HG03439 (cell line): ENCODE measurements around the gene LCOR.

ENCODE experiments used
- ATAC-seq: cut with Tn5 transposase; IDR thresholded peaks from one replicate; pipeline ENCODE4 v1.9.1; 2021; ENCODE audit warnings: mild to moderate bottlenecking, moderate library complexity; ENCODE audit not compliant: unreplicated experiment

The LCOR gene

DNA sequence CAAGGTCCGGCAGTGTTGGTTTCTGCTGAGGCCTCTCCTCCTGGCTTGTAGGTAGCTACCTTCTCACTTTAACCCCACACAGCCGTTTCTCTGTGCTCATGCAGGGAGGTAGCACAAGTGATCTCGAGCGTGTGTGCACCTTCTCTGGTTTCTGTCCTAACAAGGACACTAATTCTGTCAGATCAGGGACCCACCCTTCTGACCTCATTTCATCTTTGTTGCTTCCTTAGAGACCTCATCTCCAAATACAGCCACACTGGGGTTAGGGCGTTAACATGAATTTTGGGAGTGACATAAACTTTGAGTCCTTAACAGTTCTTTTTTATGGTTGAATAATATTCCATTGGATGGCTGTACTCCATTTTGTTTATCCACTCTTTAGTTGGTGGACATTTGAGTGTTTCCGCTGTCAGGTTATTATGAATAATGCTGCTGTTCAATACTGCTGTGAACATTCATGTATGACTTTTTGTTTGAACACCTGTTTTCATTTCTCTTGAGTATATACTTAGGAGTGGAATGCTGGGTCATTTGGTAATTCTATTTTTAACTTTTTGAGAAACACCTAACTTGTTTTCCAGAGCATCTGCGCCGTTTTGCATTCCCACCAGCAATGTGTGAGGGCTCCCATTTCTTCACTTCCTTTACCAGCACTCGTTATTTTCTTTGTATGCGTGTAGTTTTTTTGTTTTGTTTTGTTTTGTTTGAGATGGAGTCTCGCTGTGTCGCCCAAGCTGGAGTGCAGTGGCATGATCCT is 57.5 kb downstream of the LCOR start:
- ATAC-seq, result no peak

DNA sequence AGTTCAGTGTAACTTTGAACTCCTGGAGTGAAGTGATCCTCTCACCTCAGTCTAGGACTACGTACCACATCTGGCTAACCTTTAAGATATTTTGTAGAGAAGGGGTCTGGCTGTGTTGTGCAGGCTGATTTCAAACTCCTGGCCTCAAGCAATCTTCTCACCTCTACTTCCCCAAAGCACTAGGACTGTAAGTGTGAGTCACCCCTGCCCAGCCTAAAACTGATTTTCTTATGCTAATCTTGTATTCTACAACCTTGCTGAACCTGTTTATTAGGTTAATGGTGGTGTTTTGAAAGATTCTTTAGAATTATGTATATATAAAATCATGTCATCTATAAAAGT is 58.0 kb downstream of the LCOR start:
- ATAC-seq, result no peak

GRCh38 chr10:96890580-96890979 is 58.5 kb downstream of the LCOR start:
- ATAC-seq, result no peak

- no peak for ATAC-seq
Measured at GRCh38 chr10:96891840-96892239, 59.7 kb downstream of the LCOR start.

GRCh38 chr10:96895662-96896424 is 63.7 kb downstream of the LCOR start:
- ATAC-seq, result no peak

DNA sequence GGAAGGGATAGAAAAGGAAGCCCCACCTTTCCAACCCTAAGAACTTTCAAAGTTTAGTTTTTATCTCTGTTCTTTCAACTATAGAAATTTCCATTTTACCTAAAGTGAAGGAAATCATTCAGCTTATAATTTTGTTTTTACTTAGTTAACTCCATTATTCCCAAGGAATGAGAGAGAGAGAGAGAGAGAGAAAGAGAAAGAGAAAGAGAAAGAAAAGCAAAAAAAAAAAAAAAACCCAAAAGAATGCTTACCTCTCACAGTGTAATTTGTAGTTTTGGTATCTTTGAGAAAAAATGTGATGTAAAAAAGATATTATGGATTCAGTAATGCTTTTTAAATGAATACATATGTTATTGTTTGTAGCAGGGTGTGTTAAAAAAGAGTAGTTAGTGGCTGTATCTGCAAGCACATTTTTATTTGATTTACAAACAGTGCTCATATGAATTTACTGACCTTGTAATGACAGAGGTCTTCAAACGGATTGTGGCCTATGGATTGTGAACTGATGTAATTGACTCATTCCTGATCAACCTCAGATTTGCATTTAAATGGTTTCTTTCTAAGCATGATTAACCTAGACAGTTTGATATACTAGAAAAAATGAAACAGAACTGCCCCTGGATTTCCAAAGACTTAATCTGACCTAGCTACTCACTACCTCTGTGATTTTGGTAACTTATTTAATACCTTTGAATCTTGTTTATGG is 64.9 kb downstream of the LCOR start:
- no peak for ATAC-seq

DNA sequence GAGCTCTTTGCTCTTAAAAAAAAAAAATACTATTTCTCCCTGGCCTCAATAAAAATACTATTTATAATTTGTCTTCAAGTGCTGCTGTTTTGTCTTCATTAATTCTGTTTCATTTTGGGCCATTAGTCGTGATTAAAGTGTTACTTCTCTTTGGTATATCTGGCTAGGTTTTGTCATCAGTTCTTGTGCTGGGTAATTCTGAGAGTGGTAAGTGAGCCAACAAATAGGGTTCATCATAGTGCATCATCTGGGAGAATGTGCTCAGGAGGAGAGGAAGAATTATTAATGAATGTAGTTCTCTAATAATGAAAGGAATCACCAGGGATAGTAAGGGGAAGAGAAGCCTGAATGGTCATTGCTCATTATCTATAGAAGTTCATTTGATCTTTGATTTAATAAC is 70.0 kb downstream of the LCOR start:
- no peak for ATAC-seq

GRCh38 chr10:96902731-96903358 is 70.7 kb downstream of the LCOR start:
- no peak for ATAC-seq

DNA sequence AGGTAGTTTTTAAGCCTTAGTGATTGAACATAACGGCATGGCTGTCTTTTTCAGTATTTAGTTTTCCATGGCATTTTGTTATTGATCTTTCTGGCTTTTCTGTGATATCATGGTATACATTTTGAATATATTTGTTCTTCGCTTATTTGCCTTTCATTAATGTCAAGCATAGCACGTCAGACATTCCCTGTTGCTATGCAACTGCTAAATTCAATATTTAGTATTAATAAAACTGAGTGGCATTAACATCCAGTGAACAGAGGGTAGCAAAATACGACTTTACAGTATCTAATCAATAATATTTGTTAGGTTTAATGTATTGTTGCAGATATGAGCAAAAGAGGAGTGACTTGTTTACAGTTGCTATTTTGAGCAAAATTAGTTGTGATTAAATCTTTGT is 72.5 kb downstream of the LCOR start:
- ATAC-seq, result no peak

GRCh38 chr10:96906864-96907263 is 74.8 kb downstream of the LCOR start:
- ATAC-seq, result no peak

- no peak for ATAC-seq
Measured at GRCh38 chr10:96910488-96911395, 78.6 kb downstream of the LCOR start.

GRCh38 chr10:96912405-96912804 is 80.3 kb downstream of the LCOR start:
- no peak for ATAC-seq

- no peak for ATAC-seq
Measured at GRCh38 chr10:96913906-96914305, 81.8 kb downstream of the LCOR start.

DNA sequence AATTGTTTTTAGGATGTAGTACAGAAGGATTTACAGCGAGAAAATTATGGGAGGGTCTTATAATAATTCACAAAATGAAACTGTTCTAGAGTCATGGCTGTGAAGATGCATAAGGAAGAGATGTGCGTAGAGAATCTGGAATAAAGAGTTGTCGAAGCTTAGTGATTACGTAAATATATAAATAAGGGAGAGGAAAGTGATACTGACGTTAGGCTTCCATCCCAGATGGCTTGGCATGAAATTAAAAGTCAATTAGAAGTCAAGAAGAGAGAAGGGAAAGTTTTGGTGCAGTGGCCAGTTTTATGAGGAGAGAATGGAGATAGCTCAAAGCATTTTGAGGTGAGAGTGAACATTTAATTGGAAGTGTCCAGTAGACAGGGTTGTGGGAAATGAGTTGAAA is 85.5 kb downstream of the LCOR start:
- no peak for ATAC-seq

DNA sequence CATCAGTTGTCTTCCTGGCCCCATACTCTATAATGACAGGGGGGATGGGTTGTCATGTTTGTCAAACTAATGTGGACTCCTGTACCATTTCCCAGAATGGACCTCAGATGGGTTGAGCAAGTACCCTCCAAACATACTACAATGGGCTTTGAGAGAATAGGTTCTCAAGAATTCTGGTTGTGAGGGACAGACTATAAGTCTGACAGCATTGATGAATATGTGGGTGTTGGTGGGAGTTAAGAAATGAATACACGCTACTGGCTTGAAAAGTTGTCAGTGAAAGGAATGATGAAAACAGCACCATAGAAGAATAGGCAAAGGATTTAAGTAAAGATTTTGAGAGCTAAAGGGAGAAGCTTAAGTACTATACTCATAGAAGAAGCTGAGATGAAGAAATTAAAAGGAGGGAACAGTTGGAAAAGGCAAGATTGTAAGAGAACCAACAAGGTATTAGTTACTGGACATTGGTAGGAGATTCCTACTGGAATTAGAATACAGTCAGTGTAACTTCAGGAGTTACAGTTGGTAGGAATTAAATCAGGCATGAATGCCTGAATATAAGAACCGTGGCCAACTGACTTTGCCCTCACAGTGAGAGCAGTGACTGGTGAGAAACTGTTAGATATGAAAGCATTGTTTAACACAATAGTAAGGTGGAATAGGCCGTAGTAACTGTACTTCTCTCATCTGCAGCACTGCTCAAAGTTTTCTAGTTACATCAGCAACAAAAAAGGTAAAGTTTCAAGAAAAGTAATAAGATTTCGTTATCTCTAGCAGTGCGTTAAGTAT is 86.3 kb downstream of the LCOR start:
- ATAC-seq, result no peak

GRCh38 chr10:96919785-96920430 is 87.8 kb downstream of the LCOR start:
- no peak for ATAC-seq

DNA sequence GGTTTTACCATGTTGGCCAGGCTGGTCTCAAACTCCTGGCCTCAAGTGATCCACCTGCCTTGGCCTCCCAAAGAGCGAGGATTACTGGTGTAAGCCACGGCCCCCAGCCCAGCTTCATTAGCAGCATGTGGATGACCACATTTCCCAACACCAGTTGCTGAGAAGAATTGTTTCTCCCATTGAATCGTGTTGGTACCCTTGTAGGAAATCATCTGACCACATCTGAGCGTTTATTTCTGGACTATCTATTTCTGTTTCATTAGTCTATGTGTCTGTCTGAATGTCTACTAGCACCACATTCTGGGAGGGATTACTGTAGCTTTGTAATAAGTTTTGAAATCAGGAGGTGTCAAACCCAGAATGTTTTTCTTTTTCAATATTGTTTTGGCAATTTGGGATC is 89.6 kb downstream of the LCOR start:
- ATAC-seq, result no peak

GRCh38 chr10:96922978-96923948 is 91.2 kb downstream of the LCOR start:
- ATAC-seq, result no peak
